Activated CD8-positive, alpha-beta memory T cell treated with anti-CD3 and anti-CD28 coated beads, Interleukin-2, amount 50 U/mL, for 48 hours (primary cell): ENCODE results near the gene ANKRD45.
"Not testable (repeated sequence)": the region's sequence is repeated elsewhere in the genome, so short reads cannot be mapped to it uniquely, and the experiment has no call there.

Source experiments
- DNase-seq: peaks from one replicate; pipeline ENCODE4 v3.0.0-alpha.2; 2020

ANKRD45 gene

DNA sequence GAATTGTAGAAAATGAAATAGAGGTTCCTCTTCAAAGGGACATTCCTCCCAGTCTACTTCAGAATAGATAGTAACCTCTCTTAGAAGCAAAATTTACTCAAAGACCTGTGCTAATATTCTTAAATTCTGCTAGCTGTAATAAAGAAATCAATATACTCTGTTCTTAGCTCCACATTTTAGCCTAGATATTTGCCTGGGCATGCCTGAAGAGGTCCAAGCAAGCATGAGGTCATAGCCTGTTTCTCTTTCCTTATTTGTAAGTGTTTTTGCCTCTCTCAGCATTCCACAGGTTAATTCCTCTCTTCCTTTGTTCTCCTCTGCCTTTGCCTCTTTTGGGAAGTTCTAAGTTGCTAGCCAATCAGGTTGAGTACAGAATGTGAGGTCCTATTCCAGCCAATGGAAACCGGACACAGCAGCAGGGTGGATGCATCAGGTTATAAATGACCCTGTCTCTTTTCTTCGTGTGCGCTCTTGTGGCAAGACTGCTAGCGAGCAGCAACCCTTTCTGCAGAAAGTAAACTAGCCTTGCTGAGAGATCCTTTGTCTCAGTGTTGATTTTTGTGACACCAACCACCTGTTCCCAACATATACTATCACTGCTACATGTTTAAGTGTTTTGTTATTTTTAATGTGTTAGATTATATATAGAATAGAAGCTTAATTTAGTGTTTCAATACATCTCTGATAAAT is 27.1 kb downstream of the ANKRD45 start:
- DNase-seq = not testable (repeated sequence)

DNA sequence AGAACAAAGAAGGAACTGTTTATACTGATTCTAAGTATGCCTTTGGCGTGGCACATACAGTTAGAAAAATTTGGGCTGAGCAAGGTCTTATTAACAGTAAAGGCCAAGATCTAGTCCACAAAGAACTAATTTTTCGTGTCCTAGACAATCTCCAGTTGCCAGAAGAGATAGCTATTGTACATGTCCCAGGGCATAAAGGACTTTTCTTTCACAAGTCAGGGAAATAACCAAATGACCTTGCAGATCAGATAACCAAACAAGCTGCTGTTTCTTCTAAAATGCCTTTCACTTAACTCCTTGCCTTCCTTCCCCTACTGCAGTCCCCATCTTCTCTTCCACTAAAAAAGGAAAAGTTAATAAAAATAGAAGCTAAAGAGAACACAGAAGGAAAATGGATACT is 30.5 kb downstream of the ANKRD45 start:
- DNase-seq = no peak

DNA sequence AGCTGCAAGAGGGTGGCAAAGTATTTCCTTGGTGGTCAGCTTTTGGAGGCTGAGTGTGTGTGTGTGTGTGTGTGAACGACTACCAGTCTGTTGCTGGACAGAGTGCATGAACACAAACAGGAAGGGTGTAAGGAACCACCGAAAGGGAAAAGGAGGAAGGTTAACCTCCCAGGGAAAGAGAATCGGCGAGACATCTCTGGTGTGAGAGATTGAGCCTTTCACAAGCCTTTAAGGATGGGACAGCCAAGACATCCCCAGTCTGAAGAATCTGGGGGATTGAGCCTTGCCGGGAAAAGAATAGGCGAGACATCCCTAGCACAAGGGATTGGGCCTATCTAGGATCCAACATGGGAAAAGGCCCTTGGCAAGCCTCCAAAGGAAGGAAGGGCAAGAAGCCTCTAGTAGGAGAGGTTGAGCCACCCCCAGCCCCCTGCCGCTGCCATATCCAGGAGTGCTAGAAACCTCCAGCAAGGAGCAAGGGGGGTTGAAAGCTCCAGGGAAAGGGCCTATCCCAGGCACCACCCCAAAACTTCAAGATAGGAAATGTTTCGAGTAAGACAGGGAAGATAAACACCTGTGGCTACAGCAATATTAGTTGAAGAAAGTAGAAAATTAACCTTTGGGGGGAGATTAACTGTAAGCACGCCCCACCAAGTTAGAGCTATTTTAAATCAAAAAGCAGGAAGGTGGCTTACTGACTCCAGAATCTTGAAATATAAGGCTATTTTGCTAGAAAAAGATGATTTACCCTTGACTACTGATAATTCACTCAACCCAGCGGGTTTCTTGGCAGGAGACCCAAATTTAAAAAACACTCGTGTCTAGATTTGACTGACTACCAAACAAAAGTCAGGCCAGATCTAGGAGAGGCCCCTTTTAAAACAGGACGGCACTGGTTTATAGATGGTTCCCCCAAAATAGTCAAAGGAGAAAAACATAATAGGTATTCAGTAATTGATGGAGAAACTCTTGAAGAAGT is 31.3 kb downstream of the ANKRD45 start:
- DNase-seq = no peak

DNA sequence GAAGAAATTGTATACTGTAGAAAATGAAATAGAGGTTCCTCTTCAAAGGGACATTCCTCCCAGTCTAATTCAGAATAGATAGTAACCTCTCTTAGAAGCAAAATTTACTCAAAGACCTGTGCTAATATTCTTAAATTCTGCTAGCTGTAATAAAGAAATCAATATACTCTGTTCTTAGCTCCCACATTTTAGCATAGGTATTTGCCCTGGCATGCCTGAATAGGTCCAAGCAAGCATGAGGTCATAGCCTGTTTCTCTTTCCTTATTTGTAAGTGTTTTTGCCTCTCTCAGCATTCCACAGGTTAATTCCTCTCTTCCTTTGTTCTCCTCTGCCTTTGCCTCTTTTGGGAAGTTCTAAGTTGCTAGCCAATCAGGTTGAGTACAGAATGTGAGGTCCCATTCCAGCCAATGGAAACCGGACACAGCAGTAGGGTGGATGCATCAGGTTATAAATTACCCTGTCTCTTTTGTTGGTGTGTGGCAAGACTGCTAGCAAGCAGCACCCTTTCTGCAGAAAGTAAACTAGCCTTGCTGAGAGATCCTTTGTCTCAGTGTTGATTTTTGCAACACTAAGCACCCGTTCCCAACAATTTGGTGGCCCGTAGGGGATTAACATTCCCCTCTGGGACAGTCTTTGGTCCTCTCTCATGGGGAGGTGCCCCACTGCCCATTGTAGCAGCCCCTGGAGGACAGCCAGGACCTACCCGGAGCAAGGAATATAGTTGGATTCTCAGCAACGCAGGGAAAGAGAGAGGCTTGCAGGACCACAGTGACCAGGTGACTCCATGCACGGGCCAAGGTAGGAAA is 32.2 kb downstream of the ANKRD45 start:
- DNase-seq = not testable (repeated sequence)

DNA sequence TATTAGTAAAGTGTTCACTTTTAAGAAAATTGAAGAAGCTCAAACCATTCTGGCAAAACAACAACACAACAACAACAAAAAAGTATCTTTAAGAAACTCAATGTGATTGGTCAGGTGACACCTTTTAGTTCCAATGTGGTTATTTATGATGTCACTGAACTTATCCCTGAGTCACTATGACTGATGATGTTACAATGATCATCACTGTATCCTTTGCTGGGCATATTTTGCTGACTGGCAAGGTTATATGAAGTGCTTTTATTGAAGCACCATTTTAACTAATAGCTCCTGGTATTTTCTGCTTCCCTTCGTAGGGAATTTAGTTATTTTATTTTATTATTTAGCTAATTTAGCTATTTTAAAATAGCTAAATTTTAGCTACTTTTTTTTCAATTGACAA is 34.5 kb downstream of the ANKRD45 start, which contains the start of gene TEX50:
TEX50 (plus strand) TSS at position 223 of the 400 bp plus-strand sequence. CDS start 184 bp downstream, outside the sequence.
- no peak for DNase-seq

DNA sequence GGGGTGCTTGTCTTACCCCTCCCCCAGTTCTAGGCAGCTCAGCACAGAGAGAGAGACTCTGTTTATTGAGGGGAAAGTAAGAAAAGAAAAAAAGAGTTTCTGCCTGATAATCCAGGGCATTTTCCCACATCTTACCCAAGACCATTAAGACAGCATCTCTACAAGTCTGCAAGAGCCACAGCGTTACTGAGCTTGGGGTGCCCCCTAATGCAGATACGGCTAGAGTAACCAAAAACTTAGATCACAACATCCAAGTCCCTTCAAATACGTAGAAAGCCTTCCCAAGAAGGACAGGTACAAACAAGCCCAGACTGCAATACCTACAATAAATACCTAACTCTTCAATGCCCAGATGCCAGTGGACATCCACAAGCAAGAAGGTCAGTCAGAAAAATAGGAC is 40.8 kb downstream of the ANKRD45 start:
- DNase-seq = no peak

DNA sequence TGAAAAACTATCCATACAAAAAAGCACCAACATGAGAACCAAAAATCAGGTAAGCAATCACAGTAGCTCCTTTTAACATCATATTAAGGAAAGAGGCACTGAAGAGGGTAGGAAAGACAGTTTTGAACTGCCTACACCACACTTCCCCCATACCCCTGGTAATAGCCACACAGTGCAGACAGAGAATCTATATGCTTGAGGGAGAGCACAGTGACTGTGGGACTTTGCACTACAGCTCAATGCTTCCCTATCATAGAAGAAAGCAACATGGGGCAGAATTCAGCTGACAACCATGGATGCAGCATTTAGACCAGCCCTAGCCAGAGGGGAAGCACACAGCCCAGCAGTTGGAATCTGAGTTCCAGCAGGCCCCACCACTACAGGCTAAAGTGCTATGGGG is 42.4 kb downstream of the ANKRD45 start:
- no peak for DNase-seq

DNA sequence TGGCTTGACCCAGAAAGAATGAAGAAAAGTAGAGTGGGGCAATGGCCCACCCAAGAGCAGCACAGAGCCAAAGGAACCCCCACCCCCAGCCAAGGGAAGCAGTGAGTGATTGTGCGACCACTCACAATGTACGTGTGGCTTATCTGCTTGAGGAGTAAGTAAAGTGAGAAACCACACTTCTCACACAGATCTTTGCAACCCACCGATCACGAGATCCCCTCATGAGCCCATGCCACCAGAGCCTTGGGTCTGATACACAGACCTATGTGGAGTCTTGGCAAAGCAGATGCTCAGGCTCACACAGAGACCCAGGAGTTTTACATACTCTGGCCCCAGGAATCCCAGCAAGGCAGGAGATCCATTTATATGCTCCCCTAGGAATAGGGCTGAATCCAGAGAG is 52.8 kb downstream of the ANKRD45 start:
- DNase-seq = no peak

DNA sequence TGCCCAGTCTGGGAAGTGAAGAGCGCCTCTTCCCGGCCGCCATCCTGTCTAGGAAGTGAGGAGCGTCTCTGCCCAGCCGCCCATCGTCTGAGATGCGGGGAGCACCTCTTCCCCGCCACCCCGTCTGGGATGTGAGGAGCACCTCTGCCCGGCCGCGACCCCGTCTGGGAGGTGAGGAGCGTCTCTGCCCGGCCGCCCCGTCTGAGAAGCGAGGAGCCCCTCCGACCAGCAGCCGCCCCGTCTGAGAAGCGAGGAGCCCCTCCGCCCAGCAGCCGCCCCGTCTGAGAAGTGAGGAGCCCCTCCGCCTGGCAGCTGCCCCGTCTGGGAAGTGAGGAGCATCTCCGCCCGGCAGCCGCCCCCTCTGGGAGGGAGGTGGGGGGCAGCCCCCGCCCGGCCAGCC is 56.6 kb downstream of the ANKRD45 start:
- DNase-seq = not testable (repeated sequence)

DNA sequence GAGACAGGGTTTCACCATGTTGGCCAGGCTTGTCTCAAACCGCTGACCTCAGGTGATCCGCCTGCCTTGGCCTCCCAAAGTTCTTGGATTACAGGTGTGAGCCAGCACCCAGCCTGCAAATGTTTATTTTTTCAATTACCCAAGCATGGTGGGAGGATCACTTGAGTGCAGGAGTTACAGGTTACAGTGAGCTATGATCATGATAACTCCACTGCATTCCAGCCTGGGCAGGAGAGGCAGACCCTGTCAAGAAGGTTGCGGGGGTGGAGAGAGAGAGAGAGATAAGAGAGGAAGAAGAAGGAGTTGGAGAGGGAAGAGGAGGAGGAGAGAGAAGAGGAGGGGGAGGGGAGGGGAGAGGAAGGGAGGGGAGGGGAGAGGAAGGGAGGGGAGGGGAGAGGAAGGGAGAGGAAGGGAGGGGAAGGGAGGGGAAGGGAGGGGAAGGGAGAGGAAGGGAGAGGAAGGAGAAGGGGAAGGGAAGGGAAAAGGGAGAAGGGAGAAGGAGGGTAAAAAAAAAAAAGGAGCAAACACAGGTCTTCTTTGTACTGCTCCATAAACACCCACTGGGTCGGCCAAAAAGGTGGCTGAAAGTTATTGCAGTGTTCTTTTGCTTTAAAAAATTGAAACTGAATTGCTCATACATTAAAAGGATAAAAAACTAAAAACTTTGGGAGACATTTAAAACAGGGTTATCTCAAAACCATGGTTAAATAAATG is 61.0 kb downstream of the ANKRD45 start:
- DNase-seq = no peak

DNA sequence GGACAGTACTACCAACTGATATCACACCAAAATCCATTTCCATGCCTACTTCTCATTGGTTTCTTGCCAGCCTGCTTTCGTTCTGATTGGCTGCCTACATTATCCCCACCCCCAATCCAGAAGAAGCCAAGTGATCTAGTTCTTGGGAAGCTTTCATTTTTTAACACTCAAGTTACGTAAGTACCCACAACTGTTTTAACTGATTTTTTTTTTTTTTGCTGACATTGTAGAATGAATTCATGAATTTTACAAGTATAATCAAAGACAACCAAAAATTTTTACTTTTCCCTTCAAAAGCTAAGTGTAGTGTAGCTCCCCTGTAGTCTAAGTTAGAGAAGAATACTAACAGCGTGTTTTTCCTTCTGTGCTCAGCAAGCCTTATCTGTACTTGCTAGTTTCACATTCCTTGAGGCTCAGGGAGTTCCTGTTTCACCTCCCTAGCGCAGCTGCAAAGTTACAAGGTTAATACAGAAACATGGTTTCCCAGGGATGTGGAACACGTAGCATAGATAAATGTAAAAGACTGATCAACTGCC is 66.5 kb downstream of the ANKRD45 start, which contains the start of gene SLC9C2:
SLC9C2 (minus strand) TSS at position 17 of the 536 bp plus-strand sequence. CDS start 1,296 bp downstream, outside the sequence.
- DNase-seq = no peak

DNA sequence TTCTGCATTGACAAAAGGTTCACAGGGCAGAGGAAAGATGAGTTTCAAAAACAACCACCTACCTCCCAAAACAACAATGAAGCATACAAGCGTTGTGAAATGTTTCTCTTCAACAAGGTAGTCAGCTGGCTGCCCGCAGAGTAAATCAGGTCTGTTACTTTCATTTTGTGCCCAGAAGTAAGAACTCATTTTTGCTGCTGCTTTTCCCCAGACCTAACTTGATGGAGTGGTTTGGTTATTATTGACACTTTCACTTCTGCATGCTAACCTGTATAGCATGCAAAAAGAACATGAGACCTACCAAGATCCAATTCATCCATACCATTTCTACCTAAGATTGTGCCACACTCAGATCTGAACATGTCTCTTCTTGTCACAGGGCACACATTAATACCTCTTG is 68.1 kb downstream of the ANKRD45 start:
- DNase-seq = no peak

DNA sequence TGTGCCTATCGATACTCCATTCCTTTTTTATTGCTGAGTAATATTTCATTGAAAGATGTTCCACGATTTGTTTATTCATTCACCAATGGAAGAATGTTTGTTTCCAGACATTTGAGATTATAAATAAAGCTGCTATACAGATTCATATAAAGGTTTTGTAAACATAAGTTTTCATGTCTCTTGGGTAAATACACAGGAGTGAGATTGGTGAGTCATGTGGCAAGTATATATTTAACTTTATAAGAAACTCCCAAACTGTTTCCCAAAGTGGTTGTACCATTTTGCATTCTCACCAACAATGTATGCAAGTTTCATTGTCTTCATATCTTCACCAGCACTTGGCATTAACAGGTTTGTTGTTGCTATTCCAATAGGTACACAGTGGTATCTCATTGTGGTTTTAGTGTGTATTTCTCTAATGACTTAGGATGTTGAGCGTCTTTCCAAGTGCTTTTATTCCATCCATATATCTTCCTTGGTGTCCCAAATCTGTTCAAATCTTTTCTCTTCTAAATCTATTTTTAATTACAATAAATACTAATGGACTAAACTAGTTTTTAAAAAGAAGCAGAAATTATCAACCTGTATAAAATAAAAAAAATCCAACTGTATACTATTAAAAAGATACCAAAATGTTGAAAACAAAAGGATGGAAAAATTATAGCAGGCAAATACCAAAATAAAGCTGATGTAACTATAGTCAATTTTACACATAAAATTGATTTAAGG is 73.4 kb downstream of the ANKRD45 start:
- no peak for DNase-seq

DNA sequence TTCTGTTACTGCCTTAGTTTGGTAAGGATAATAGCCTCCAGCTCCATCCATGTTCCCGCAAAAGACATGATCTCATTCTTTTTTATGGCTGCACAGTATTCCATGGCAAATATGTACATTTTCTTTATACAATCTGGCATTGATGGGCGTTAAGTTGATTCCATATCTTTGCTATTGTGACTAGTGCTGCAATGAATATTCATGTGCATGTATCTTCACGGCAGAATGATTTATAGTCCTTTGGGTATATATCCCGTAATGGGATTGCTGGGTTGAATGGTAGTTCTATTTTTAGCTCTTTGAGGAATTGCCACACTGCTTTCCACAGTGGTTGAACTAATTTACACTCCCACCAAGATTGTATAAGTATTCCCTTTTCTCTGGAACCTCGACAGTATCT is 78.5 kb downstream of the ANKRD45 start:
- DNase-seq = not testable (repeated sequence)

DNA sequence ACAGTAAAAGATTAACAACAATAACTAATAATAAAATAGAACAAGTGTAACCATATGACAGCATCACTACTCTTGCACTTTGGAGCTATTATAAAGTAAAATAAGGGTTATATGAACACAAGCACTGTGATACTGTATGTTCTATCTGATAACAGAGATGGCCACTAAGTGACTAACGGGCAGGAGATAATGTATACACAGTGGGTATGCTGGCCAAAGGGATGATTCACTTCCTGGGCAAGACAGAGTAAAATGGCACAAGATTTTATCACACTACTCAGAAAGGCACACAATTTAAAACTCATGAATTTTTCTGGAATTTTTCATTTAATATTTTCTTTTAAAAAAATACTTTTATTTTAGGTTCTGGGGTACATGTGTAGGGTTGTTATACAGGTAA is 79.1 kb downstream of the ANKRD45 start:
- DNase-seq = no peak

DNA sequence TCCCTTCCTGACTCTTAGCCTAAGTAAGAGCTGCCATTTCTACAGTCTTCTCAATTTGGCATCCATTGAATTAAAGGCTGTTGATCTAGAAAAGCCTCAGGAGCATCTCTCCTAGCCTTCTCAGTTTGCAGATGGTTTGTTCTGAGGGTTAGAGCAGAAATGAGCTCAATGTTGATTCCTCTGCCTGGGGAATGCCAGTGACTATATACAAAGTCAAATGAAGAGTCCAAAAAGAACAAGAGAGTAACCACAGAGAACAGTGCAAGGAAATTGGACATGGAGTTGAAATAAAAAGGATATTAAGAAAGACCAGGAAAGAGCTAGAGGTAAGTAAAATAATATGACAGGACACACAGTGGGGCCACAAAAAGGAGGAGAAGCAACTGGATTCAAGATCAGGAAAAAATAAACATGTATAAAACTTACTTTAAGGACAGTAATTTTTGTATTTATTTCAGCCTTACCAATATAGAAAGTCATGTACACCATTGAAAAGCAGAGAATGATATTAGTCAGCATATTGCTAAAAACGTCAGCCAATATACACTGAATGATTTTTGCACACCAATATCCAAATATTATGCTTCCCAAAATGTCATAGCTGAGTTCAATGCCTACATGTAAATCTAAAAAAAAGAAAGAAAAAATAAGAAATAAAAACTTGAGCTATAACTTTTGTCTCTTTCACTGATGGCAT is 88.1 kb downstream of the ANKRD45 start:
- no peak for DNase-seq

DNA sequence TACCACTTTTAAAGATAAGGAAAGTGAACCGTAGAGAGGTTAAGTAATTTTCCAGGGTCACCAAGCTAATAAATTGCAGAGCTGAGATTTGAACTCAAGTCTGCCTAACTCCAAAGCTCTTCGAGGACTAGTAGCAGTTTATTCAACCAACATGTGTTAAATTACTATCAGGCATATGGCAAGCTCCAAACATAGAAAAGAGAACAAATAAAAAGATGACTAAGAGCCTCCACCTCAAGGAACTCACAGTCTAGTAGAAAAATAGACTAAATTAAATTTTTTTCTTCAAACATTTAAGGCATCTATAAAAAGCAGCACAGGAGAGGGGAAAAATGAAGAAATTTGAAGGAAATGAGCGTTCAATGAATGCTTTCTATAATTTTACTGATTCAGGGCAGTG is 89.0 kb downstream of the ANKRD45 start:
- DNase-seq = no peak

DNA sequence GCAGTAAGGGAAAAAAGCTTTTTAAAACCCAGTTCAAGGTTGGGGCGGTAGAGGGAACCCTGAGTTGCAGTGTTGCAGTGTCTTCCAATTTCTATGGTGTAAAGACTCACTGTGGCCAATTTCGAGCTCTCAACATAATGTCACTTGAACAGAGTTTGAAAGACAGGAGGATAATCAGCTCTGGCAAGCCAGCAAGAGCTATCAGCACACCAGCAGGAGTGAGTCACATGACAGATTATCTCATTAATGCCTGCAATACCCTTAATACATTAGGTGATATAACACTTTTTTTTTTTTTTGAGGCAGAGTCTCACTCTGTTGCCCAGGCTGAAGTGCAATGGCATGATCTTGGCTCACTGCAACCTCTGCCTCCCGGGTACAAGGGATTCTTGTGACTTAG is 89.6 kb downstream of the ANKRD45 start:
- no peak for DNase-seq

DNA sequence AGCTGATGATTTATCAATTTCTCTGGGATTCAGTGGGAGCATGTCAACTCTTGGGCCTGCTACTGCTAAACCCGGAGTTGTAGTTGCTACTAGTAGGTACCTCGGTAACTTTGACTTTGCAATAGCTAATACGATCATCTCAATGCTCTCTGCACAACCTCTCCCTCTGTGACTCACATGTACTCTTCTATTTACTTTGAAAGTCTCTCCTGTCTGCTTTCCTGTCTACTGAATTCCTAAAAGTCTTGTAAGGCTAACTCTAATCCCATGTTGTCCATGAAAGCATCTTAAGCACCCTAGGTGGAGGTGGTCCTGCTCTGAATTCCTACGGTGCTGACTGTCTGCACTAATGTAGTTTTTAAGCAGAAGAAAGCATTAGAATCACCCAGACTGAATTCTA is 96.1 kb downstream of the ANKRD45 start:
- DNase-seq = no peak

DNA sequence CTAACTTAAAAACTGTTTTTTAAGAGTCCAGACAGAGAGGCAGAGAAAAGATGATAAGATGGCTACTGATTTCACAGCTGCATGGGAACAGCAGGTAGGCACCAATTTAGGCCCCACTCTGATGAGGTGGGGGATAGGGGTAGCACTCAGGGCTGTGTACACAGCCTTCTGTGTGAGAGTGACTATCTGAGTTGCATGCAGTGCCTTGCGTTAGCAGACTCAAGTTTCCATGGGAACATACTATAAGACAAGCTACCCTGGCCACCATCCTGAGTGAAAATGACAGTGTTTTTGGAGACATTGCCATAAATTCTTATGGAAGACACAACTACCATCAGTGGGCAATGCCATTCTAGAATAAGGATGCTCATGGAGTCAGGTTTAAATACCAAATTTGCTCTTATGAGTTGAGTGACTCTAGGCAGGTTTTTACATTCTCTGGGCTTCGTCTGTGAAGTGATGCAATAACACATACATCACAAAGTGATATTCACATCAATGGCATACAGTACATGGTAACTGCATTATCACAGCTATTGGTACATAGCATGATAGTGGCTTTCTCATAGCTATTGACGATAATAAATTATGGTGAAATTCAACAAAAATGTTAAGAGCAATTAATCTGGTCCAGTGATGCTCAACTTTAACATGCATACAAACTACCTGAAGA is 97.3 kb downstream of the ANKRD45 start:
- no peak for DNase-seq
